Lung (tissue), 12 donors: ENCODE results near the gene C3orf18. TPM values are rescaled to one million over a fixed set of nuclear protein-coding genes. Genes with fewer than 3 reads are reported as not detected.

ENCODE experiments used
- ATAC-seq: fragments of 200-7000 bp; cut with Tn5 transposase; one replicate; pipeline ENCODE4 v1.9.1; 2020; ENCODE audit warnings: moderate number of reproducible peaks; ENCODE audit not compliant: insufficient read depth, low FRiP score
- DNase-seq, 3 donors: peaks; one replicate each; pipeline ENCODE4 v3.0.0-alpha.2; 2013 to 2017
- H3K27ac ChIP-seq, 2 donors: one replicate each; pipeline ENCODE4 v1.5.1; 2013; ENCODE audit warnings: mild to moderate bottlenecking in 2 of 2, moderate library complexity in 2 of 2, control low read depth in 1 of 2, inconsistent platforms in 1 of 2, low read depth in 1 of 2, low read length in 1 of 2
- H3K27me3 ChIP-seq, 3 donors: one replicate each; pipeline ENCODE4 v1.5.1; 2013; ENCODE audit warnings: low read length in 2 of 3; ENCODE audit not compliant: control insufficient read depth in 3 of 3, insufficient read depth in 3 of 3
- H3K36me3 ChIP-seq, 4 donors: one replicate each; pipeline ENCODE4 v1.5.1; 2013; ENCODE audit warnings: low read length in 4 of 4, mild to moderate bottlenecking in 1 of 4, moderate library complexity in 1 of 4; ENCODE audit not compliant: control insufficient read depth in 4 of 4, insufficient read depth in 4 of 4
- H3K4me1 ChIP-seq, 5 donors: one replicate each; pipeline ENCODE4 v1.5.1; 2013; ENCODE audit warnings: low read length in 5 of 5, mild to moderate bottlenecking in 2 of 5, moderate library complexity in 1 of 5; ENCODE audit not compliant: control insufficient read depth in 5 of 5, insufficient read depth in 5 of 5
- H3K4me3 ChIP-seq: one replicate; pipeline ENCODE4 v1.5.1; 2013; ENCODE audit warnings: mild to moderate bottlenecking, control low read depth, moderate library complexity
- H3K9ac ChIP-seq, 2 donors: one replicate each; pipeline ENCODE4 v1.5.1; 2013; ENCODE audit warnings: low read length in 2 of 2, control low read depth in 1 of 2; ENCODE audit not compliant: insufficient read depth in 1 of 2
- H3K9me3 ChIP-seq, 4 donors: one replicate each; pipeline ENCODE4 v1.5.1; 2013; ENCODE audit warnings: low read length in 3 of 4, mild to moderate bottlenecking in 1 of 4, moderate library complexity in 1 of 4; ENCODE audit not compliant: control insufficient read depth in 4 of 4, insufficient read depth in 3 of 4
- WGBS, 2 donors: extraction: QIAGEN DNeasy Blood & Tissue Kit; methylation state at CpG; one replicate each; pipeline ENCODE4 v1.1.7; 2013; 5-methylcytosine and 5-hydroxymethylcytosine counted together
- polyA plus RNA-seq, 2 donors: library from polyadenylated mRNA; stranded (reverse); fragments of 200-250 nt; gene quantifications; one replicate each; pipeline ENCODE4 v1.2.1, GENCODE V29; 2013
- total RNA-seq, 2 donors: library from RNA; depleted of rRNA in 1 of 2; stranded (reverse); fragments of >200 nt in 1 of 2; gene quantifications; one replicate each; pipeline ENCODE4 v1.2.1, GENCODE V29; 2014 to 2021
- TF ChIP-seq, protein P1 (sequence below): IDR thresholded peaks from 2 replicates; pipeline ENCODE4 v1.5.1; 2012; ENCODE audit warnings: mild to moderate bottlenecking; ENCODE audit errors: control extremely low read depth, extremely low read depth
- donor health status: control.
- donor health status: control.
- donor health status: Bipolar disorder and iron deficiency.
- donor health status: healthy.
- donor health status: DM: yes; HTN: yes; CAD: no.

Gene C3orf18
- total and polyA plus RNA-seq, 4 donors: 2.7 to 7.0 (median 4.5) TPM

DNA sequence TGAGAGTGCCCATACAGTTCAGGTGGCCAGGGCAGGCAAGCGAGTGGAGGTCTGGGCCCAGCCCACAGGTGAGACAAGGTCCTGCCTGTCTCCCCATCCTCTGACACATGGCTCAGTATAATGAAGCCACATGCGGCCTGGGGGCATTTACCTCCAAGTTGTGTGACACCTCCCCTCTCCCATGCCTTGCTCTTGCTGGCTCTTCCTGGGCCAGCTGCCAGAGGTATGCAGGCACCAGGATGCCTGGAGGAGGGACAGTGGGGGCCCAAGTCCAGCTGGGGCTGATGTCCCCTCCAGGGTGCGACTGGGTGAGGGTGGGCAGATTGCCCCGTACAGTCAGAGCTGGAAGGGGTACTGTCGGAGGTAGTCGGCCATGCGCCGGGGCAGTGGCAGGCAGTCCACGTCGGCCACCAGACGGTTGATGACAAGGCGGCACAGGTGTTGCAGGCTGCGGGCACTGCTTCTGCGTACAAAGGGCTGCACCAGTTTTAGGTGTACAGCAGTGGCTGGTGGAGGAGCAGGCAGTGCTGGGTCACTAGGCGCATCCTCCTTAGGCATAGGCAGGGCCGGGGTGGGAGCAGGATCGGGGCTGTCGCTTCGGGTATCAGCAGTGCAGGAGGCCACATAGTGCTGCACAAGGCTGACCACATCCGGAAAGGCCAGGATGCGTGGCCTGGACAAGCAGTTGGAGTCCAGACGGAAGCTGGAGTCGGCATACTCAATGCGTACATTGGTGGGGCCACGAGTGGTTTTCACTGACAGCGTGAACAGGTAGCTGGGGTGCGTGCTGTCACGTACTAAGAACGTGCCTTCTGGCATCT lies 39.9 kb upstream of the C3orf18 start:
- ATAC-seq: no peak
- no peak for DNase-seq
- Histone ChIP-seq H3K4me3 (no peak overlapping the region), H3K27me3 (no peaks in the 10 kb centered on the region), H3K9me3 (no peaks in the 10 kb centered on the region), H3K9ac (no peak overlapping the region), H3K4me1 (peaks cover 8 to 51% (median 30%) of the 10 kb centered on the region in 5 donors), H3K36me3 (peaks cover 6 to 40% (median 36%) of the 10 kb centered on the region in 4 donors), H3K27ac (peak overlapping the region; percentile 27 to 57)
- TF ChIP-seq, protein P1, sequence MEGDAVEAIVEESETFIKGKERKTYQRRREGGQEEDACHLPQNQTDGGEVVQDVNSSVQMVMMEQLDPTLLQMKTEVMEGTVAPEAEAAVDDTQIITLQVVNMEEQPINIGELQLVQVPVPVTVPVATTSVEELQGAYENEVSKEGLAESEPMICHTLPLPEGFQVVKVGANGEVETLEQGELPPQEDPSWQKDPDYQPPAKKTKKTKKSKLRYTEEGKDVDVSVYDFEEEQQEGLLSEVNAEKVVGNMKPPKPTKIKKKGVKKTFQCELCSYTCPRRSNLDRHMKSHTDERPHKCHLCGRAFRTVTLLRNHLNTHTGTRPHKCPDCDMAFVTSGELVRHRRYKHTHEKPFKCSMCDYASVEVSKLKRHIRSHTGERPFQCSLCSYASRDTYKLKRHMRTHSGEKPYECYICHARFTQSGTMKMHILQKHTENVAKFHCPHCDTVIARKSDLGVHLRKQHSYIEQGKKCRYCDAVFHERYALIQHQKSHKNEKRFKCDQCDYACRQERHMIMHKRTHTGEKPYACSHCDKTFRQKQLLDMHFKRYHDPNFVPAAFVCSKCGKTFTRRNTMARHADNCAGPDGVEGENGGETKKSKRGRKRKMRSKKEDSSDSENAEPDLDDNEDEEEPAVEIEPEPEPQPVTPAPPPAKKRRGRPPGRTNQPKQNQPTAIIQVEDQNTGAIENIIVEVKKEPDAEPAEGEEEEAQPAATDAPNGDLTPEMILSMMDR: no peak
- WGBS, 2 donors: 78 to 86% methylated on average over 29 of the region's 29 CpGs

DNA sequence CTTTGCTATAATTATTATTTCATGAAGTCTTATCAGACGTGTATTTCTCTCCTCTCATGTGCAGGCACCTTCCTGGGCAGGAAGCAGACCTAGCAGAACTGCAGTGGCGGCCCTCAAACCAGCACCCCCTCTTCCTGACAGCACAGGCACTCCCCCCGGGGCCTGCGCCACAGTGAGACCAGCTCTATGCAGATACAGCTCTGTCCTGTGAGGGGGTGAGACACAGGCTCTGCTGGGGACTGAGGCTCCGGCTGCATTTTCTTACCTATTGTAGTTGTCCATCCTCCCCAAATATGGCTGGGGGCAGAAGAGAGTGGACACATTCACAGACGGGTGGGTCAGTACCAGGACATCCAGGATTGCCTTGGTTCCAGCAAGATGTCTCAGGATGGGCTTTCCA lies 39.0 kb upstream of the C3orf18 start:
- Histone ChIP-seq H3K27ac (peak overlapping the region; percentile 27 to 57), H3K36me3 (peaks cover 6 to 40% (median 36%) of the 10 kb centered on the region in 4 donors), H3K9ac (no peak overlapping the region), H3K4me3 (no peak overlapping the region), H3K27me3 (no peaks in the 10 kb centered on the region), H3K9me3 (no peaks in the 10 kb centered on the region), H3K4me1 (peaks cover 13 to 59% (median 39%) of the 10 kb centered on the region in 5 donors)
- TF ChIP-seq, protein P1: no peak
- ATAC-seq (no peak), DNase-seq (no peak)
- WGBS, 2 donors: 38 to 59% methylated on average over 6 of the region's 6 CpGs

DNA sequence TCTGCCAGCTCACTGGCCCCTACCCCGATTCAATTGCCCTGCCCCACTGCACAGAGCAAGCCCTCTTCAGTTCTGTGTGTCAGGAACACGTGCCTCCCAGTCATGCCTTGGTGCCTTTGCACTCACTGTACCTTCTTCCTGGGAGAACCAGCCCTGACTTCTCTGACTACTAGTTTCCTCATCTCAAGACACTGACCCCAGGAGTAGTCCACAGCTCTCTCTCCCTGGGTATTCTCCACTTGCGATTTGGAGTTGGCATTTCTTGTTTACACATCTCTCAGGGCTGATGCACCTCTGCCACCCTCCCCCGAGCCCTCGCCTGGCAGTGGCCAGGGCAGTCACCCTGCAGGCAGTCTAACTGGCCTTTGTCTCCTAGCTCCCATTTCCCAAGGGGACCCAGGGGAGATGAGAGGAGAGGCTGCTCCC lies 38.4 kb upstream of the C3orf18 start:
- TF ChIP-seq, protein P1: no peak
- peak overlapping the region in 1 of 2 donors; percentile 19 for H3K9ac ChIP-seq
- H3K27ac ChIP-seq: peak overlapping the region; percentile 48 to 84
- no peaks in the 10 kb centered on the region for H3K27me3 ChIP-seq
- H3K4me1 ChIP-seq: peaks cover 13 to 60% (median 46%) of the 10 kb centered on the region in 5 donors
- no peak for ATAC-seq
- 55 to 64% methylated on average over 5 of the region's 5 CpGs for WGBS, 2 donors
- peaks cover 6 to 37% (median 35%) of the 10 kb centered on the region in 4 donors for H3K36me3 ChIP-seq
- H3K9me3 ChIP-seq: no peaks in the 10 kb centered on the region
- no peak overlapping the region for H3K4me3 ChIP-seq
- DNase-seq: no peak
